HG02840 (cell line): ENCODE data around the gene THAP5.
"Not testable (repeated sequence)": the region's sequence is repeated elsewhere in the genome, so short reads cannot be mapped to it uniquely, and the experiment has no call there.

Experiments used
- ATAC-seq: cut with Tn5 transposase; IDR thresholded peaks from one replicate; pipeline ENCODE4 v1.9.1; 2021; ENCODE audit warnings: mild to moderate bottlenecking, moderate library complexity, moderate number of reproducible peaks; ENCODE audit not compliant: unreplicated experiment, low FRiP score

The THAP5 gene

GRCh38 chr7:108585843-108586242 is 16.3 kb upstream of the THAP5 start:
- no peak for ATAC-seq

DNA sequence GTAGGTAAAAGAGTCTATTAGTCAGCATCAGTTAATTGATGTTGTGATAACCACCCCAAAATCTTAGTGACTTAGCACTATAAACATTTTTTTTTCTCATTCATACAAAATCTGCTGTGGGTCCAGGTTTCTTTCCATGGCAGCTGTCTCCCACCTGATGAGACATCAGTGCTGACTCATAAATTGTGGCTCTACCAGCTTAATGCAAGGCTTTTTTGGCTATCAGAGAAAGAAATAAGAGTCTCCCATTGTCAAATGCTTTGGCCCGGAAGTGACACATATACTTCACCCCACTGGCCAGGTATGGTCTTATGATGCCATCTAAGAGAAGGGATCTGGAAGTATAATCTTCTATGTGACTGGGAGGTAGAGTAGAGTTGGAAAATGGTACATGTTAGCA is 14.7 kb upstream of the THAP5 start:
- ATAC-seq, result no peak

DNA sequence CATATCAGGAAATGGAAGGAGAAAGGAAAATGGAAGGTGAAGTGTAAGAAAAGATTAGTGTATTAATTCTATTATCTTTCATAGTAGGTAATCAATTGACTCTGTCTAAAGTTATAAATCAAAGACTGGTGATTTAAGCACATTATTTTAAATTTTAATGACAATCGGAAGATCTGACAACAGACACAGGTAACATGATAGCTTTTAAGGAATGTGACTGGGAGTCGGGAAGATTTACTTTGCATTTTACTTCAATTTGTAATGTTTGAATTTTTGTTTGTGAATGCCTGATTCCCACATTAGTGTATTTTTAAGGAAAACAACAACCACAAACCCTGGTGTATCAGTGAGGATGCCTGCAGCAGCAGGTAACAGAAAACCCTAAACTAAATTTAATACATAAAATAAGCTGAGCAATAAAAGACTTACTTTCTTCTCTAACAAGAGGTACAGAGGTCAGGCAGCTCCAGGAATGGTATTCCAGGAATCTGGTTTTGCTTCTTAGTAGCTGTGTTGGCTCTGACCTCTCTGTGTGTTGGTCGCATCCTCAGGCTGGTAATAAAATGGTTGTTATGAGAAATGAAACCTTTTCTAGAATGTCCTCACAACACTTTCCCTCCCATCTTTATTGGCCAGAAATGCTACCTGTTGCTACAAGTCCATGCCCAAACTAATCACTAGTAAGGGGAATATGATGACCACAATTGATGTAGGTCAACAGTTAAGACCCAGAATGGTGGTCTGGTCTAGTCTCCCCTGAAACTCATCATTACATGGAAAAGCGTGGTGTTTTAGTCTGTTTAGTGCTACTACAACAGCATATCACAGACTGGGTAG is 12.4 kb upstream of the THAP5 start:
- no peak for ATAC-seq

GRCh38 chr7:108580298-108580697 is 10.8 kb upstream of the THAP5 start:
- no peak for ATAC-seq

- ATAC-seq, result no peak
These were observed 9.4 kb upstream of the THAP5 start for GRCh38 chr7:108578937-108579336.

DNA sequence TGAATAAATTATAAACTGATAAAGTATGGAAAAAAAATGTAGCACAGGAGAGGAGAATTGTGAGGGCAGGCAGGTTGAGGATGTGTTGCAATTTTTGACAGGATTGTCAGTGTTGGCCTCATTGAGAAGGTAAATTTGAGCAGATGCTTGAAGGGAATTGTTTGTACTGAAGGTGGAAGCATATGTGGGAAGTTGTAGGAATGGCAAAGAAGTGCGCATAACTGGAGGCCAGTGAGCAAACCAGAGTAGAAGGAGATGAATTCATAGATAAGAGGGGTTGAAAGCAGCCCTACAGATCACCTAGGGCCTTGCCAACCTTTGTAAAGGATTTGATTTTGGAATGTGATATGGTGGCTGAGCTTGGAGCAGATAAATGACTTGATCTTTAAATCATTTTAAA is 6.6 kb upstream of the THAP5 start:
- no peak for ATAC-seq

DNA sequence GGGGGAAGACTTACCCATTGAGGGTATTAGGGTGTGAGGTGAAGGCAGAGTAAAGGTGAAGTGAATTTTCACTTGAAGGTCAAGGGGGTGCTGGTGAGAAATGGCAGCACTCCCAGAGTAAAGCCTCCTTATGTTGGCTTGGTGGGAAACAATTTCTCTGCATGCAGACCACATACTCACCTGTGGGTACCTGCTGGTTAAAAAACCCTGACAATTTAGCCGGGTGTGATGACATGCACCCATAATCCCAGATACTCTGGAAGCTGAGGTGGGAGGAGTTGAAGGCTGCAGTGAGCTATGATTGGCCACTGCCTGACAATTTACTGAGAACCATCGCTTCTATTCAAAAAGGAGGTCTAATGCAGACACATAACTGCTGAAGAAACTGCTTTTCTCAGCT is 5.7 kb upstream of the THAP5 start:
- no peak for ATAC-seq

DNA sequence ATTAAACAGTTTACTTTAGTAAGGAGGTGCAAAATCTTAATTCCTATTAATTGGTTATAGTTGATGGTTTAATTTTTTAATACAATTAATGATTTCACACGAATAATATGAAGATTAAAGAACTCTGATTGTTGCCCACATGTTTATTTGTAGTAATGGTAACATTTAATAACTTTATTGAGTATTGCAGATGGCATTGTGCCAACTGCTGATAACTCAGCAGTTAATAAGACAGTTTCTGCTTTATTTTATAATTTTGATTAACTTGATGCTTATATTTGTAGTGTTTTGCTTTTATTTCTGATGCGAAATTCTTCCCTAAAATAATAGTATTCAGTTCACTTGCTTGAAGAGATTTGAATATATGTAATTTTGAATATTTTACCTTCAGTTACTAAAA is 3.0 kb upstream of the THAP5 start:
- ATAC-seq, result no peak

DNA sequence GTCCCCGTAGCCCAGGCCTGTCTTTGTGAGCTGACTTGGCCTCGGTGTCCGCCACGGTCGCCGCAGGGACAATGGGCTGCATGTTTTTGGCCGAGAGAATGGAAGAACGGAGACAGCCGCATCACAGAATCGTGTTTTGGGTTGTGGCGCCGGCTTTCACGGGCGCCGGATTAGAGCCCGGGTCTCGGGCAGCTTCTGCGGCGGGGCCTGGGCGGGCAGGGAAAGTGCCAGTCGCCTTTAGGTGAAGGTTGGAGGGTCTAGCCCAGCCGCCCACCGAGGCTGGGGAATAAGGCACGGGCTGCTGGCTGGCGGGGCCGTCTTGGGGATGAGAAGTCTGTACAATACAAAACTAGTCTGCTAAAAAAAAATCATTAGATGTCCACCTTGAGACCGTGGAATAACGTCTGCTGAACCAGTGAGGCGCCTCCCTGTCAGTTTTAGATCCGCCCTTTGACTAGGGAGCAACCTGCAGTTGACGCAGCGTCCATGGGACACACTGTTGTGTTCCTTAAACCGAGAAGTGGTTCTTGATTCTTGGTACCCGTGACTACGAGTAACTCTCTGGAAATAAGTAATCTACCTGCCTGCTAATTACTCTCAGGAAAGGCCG is 745 bp upstream of the THAP5 start:
- ATAC-seq, result peak; percentile 17

- no peak for ATAC-seq
These were observed 615 bp downstream of the THAP5 start for GRCh38 chr7:108568801-108569380.

- no peak for ATAC-seq
These were observed 3.5 kb downstream of the THAP5 start for GRCh38 chr7:108565987-108566386.

DNA sequence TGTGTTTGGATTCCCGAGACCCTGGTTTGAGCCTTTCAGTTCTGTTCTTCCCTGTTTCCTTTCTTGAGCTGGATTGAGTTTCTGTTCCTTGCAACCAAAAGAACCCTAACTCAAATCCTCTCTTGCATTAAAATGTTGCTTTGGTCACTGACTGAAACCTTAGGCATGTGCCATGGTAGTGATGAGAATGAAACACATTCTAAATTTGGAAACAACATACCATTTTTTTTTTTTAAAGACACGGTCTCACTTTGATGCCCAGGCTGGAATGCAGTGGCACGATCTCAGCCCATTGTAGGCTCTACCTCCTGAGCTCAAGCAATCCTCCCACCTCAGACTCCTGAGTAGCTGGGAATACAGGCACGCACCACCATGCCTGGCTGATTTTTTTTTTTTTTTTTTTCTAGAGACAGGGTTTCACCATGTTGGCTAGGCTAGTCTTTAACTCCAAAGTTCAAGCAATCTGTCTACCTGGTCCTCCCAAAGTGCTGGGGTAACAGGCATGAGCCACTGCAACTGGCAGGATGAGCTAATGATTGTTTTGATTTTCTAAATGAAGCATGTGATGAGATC is 8.4 kb downstream of the THAP5 start:
- ATAC-seq, result no peak

GRCh38 chr7:108559253-108559652 is 10.3 kb downstream of the THAP5 start:
- no peak for ATAC-seq

DNA sequence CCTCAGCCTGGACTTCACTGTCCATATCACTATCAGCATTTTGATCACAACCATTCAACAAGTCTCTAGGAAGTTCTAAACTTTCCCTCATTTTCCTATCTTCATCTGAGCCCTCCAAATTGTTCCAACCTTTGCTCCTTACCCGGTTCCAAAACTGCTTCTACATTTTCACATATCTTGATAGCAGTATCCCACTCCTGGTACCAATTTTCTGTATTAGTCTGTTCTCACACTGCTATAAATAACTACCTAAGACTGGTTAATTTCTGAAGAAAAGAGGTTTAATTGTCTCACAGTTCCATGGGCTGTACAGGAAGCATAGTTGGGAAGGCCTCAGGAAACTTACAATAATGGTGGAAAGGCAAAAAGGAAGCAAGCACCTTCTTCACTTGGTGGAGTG is 11.9 kb downstream of the THAP5 start:
- no peak for ATAC-seq

DNA sequence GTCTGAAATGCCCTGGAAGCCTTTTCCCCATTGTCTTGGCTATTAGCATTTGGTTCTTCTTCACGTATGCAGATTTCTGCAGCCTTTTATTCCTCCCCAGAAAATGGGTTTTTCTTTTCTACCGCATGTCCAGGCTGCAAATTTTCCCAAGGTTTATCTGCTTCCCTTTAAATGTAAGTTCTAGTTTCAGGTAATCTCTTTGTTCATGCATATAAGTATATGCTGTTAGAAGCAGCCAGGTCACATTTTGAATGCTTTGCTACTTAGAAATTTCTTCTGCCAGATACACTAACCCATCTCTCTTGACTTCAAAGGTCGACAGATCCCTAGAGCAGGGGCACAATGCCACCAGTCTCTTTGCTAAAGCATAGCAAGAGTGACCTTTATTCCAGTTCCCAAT is 12.3 kb downstream of the THAP5 start:
- ATAC-seq, result no peak

- ATAC-seq, result not testable (repeated sequence)
These were observed 12.8 kb downstream of the THAP5 start for GRCh38 chr7:108556665-108557064.

DNA sequence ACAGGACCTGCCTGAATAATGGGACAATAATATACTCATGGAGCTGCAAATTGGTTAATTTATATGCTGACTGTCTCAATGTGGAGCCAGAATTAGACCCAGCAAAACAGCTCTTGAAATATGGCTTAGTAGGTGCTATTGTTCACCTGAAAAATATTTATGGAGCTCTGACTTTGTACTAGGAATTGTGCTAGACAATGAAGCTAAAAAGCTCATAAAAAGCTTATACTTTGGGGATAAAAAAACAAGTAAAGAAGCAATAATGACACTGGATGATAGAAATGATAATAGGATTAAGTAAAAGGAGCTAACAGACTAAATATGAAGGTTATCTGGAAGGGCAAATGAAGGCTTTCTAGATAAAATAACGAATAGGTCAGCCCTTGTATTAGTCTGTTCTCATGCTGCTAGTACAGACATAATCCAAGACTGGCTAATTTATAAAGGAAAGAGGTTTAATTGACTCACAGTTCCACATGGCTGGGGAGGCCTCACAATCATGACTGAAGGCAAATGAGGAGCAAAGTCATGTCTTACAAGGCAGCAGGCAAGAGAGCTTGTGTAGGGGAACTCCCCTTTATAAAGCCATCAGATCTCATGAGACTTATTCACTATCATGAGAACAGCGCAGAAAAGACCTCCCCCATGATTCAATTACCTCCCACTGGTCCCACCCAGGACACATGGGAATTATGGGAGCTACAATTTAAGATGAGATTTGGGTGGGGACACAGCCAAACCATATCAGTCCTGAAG is 21.2 kb downstream of the THAP5 start:
- ATAC-seq, result not testable (repeated sequence)

DNA sequence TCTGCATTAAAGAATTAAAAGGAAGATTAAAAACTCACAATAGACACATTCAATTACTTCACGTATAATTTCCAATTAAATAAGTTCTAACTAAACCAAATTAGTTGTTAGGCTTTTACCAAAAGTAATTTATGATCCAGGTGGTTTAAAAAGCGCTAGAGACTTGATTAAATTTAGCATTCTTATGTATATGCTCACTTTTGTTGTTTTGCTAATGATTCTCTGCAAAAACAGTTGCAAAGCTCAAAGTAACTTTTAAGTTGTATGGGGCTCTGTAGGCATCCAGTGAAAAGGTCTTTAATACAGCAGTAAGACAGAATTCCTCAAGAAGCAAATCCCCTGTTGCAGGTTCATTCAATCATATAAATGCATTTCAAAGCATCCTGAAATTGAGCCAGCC is 28.0 kb downstream of the THAP5 start:
- ATAC-seq, result no peak

DNA sequence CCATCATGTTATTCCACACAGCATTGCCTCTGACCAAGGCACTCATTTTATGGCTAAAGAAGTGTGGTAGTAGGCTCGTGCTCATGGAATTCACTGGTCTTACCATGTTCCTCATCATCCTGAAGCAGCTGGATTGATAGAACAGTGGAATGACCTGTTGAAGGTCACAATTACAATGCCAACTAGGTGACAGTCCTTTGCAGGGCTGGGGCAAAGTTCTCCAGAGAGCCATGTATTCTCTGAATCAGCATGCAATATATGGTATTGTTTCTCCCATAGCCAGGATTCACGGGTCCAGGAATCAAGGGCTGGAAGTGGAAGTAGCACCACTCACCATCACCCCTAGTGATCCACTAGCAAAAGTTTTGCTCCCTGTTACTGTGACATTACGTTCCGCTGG is 30.8 kb downstream of the THAP5 start:
- ATAC-seq, result not testable (repeated sequence)

DNA sequence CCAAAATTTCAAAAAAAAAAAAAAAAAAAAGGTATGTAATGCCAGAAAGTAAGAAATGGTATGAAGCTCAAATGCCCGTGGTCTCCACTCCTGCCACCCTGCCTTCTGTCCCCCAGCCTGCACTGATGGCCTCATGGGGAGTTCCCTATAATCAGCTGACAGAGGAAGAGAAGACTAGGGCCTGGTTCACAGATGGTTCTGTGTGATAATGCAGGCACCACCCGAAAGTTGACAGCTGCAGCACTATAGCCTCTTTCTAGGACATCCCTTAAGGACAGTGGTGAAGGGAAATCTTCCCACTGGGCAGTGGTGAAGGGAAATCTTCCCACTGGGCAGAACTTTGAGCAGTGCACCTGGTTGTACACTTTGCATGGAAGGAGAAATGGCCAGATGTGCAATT is 31.3 kb downstream of the THAP5 start:
- not testable (repeated sequence) for ATAC-seq

DNA sequence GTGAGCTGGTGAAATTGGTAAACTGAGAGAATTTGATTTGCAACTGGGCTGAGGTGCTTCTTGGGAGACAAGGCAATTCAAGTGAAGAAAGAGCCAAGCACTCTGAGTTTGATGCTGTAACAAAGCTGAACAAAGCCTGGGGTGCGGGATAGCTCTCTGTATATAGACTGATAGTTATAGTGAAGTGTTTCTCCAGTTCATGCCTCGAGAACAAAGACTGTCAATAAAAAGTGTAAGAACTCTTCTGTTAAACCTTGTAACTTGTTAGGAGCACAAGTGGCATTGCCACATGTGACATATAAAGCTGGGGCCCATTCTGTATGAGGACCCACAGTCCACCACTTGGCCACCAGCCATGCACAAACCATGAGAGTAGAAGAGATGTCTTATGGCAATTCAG is 32.3 kb downstream of the THAP5 start:
- ATAC-seq, result no peak
